ENCODE results near the gene HEXB. TPM values are rescaled to one million over a fixed set of nuclear protein-coding genes. Genes with fewer than 3 reads are reported as not detected.

HEXB gene
- total and polyA plus RNA-seq, 9 of the 15 experiments (the other 6 are each of a cell fraction or from before 2014, with no cell fraction given): 22.9 to 158 (median 108) TPM

GRCh38 chr5:74639807-74640449 is 45.1 kb upstream of the HEXB start:
- peak overlapping the region; percentile 59 for H3K4me2 ChIP-seq (ENCODE audit: insufficient read depth, low read length)
- ChIA-PET CTCF (ENCODE audit: low intra/inter-chr PET ratio) (no interaction called here), POLR2A (interaction anchor here (0.6 to 1.9 kb wide), 7 partner anchors 13 to 1184 kb away, joined by 3 to 5 read pairs (median 3); no protein-coding TSS in a partner anchor)
- H2AFZ ChIP-seq (ENCODE audit: low read depth, low read length): peak overlapping the region; percentile 65
- H3K4me1 ChIP-seq (replicated peaks in 1 of 2; ENCODE audit: control insufficient read depth in 2 of 2, insufficient read depth in 2 of 2, low read length in 2 of 2): peaks cover 9 to 19% of the 10 kb centered on the region in 2 experiments; a peak in 3 of 5 replicates
- H3K9me1 ChIP-seq (ENCODE audit: control insufficient read depth, insufficient read depth, low read length): no peaks in the 10 kb centered on the region
- H3K79me2 ChIP-seq (ENCODE audit: control insufficient read depth, insufficient read depth, low read length): no peaks in the 10 kb centered on the region
- no peaks in the 10 kb centered on the region for H4K20me1 ChIP-seq (replicated peaks; ENCODE audit: control insufficient read depth, insufficient read depth, low read length)
- H3K9me3 ChIP-seq (replicated peaks; ENCODE audit: control insufficient read depth, insufficient read depth, low read depth, low read length): no peaks in the 10 kb centered on the region
- no peak for FAIRE-seq
- no TSS peak for BruUV-seq (replicated peaks)
- in situ Hi-C loops (cut with MboI): loop anchor here (25.0 kb wide), 1 partner anchor 603 kb away; no protein-coding TSS in a partner anchor
- H3K27me3 ChIP-seq (ENCODE audit: control insufficient read depth in 2 of 2, insufficient read depth in 2 of 2, low read length in 2 of 2): peaks cover 15 to 48% of the 10 kb centered on the region in 2 experiments; a peak in 4 of 5 replicates
- H3K9ac ChIP-seq (ENCODE audit: insufficient read depth in 1 of 2, low read depth in 2 of 2, low read length in 2 of 2): peak overlapping the region in 1 of 2 experiments; percentile 86; a peak in 3 of 4 replicates
- 3% methylated on average over 35 of the region's 57 CpGs for WGBS (ENCODE audit: insufficient coverage, low coverage, missing lambda C conversion rate)
- intact Hi-C loops (cut with micrococcal nuclease): loop anchor here (5.0 kb wide), 2 partner anchors 248 to 428 kb away; no protein-coding TSS in a partner anchor
- peak; percentile 75 for ATAC-seq
- peak in 2 of 4 experiments; percentile 20 to 39 for DNase-seq (ENCODE audit: extremely low read depth in 1 of 4, low spot score in 3 of 4)
- H3K27ac ChIP-seq (ENCODE audit: extremely low read depth, low read depth, low read length): no peak overlapping the region
- H3K36me3 ChIP-seq (ENCODE audit: control insufficient read depth, insufficient read depth, low read length): no peaks in the 10 kb centered on the region
- H3K4me3 ChIP-seq: peak overlapping the region; percentile 36
- TF ChIP-seq ZKSCAN3 (CRISPR knock-in tag; IDR thresholded peaks at IDR 0.05) (no peak), NR1H2 (CRISPR knock-in tag; IDR thresholded peaks at IDR 0.05) (0 out of 2 replicates have a peak, but pooled peaks have one; percentile 11), IRF2 (CRISPR knock-in tag; IDR thresholded peaks at IDR 0.05) (peak; percentile 68; the same call in 1 of the 2 replicates), TAF7 (tag; IDR thresholded peaks at IDR 0.05) (no peak), RERE (CRISPR knock-in tag; IDR thresholded peaks at IDR 0.05; ENCODE audit: borderline replicate concordance) (0 out of 2 replicates have a peak, but pooled peaks have one; percentile 80), CTCF (IDR thresholded peaks at IDR 0.05 in 2 of 3, conservative IDR thresholded peaks at IDR 0.05 in 1 of 3; ENCODE audit: insufficient read depth in 2 of 3, low read depth in 1 of 3, low read length in 3 of 3) (0 out of 6 replicates have a peak, but pooled peaks of 2 of the 3 experiments have one; percentile 11 to 22), ZBTB17 (CRISPR knock-in tag; IDR thresholded peaks at IDR 0.05) (0 out of 2 replicates have a peak, but pooled peaks have one; percentile 4)
- TF ChIP-seq, protein P1, sequence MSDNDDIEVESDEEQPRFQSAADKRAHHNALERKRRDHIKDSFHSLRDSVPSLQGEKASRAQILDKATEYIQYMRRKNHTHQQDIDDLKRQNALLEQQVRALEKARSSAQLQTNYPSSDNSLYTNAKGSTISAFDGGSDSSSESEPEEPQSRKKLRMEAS (CRISPR knock-in tag; IDR thresholded peaks at IDR 0.05): 0 out of 2 replicates have a peak, but pooled peaks have one; percentile 18
- TF ChIP-seq, protein P2, sequence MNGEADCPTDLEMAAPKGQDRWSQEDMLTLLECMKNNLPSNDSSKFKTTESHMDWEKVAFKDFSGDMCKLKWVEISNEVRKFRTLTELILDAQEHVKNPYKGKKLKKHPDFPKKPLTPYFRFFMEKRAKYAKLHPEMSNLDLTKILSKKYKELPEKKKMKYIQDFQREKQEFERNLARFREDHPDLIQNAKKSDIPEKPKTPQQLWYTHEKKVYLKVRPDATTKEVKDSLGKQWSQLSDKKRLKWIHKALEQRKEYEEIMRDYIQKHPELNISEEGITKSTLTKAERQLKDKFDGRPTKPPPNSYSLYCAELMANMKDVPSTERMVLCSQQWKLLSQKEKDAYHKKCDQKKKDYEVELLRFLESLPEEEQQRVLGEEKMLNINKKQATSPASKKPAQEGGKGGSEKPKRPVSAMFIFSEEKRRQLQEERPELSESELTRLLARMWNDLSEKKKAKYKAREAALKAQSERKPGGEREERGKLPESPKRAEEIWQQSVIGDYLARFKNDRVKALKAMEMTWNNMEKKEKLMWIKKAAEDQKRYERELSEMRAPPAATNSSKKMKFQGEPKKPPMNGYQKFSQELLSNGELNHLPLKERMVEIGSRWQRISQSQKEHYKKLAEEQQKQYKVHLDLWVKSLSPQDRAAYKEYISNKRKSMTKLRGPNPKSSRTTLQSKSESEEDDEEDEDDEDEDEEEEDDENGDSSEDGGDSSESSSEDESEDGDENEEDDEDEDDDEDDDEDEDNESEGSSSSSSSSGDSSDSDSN (IDR thresholded peaks at IDR 0.05; ENCODE audit: borderline replicate concordance in 1 of 2, low read depth in 2 of 2, low read length in 2 of 2): peak; percentile 54 to 92; a peak in 2 of 4 replicates
